GM12865 (cell line): ENCODE measurements around the gene GABPB2.

Experiments
- DNase-seq: peaks from one replicate; pipeline ENCODE4 v3.0.0; 2010; ENCODE audit warnings: low read depth
- H3K4me3 ChIP-seq: 2 replicates; pipeline ENCODE4 v1.5.1; 2011; ENCODE audit warnings: mild to moderate bottlenecking, low read depth, low read length, control low read depth
- TF ChIP-seq, protein P1 (sequence below): IDR thresholded peaks from 2 replicates; pipeline ENCODE4 v1.5.1; 2011; ENCODE audit warnings: low read length, control low read depth, low read depth, inconsistent platforms; ENCODE audit not compliant: insufficient read depth; ENCODE audit errors: missing control alignments

GABPB2 gene

DNA sequence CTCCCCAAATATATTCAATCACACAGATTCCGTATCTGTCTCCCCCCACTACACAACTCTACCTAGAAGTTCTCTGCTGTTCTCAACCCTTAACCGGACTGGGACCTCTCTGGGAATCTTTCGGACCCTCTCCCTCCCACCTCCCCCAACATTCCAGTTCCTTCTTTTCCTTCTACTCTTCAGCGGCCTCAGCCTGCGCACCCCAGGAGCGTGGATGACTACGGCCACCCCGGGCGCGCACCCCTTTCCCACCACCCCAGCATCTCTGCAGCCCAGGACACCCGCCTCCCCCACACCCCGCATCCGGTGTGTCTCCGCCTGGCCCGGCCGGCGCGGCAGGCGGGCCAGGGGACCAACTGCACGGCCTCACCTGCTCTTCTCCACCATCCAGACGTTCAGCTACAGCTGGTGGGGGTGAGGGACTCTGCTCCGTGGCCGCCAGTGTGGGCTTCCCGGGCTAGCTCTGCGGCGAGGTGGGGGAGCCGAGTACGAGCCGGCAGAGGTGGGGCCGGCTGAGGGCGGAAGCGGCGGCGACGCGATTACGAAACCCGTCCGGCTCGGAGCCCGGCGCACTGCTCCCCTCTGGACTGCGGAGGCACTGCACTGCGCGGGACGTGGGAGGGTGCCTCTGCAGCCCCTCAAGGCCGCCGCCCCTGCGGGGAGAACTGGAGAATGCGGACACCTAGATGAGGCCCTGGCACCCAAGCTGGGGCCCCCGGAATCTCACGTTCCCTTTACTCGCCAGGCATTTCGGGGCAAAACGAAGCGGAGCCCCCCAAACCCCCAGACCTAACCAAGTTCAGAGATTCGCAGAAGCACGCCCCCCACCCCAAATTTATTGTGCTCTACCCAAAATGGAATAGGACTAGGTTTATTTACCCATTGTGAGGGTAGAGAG is 11.2 kb upstream of the GABPB2 start, which contains the start of gene CDC42SE1:
CDC42SE1 (minus strand) TSS at position 514 of the 898 bp plus-strand sequence. CDS start 3,892 bp downstream, outside the sequence.
- TF ChIP-seq, protein P1, sequence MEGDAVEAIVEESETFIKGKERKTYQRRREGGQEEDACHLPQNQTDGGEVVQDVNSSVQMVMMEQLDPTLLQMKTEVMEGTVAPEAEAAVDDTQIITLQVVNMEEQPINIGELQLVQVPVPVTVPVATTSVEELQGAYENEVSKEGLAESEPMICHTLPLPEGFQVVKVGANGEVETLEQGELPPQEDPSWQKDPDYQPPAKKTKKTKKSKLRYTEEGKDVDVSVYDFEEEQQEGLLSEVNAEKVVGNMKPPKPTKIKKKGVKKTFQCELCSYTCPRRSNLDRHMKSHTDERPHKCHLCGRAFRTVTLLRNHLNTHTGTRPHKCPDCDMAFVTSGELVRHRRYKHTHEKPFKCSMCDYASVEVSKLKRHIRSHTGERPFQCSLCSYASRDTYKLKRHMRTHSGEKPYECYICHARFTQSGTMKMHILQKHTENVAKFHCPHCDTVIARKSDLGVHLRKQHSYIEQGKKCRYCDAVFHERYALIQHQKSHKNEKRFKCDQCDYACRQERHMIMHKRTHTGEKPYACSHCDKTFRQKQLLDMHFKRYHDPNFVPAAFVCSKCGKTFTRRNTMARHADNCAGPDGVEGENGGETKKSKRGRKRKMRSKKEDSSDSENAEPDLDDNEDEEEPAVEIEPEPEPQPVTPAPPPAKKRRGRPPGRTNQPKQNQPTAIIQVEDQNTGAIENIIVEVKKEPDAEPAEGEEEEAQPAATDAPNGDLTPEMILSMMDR = peak; percentile 78

DNA sequence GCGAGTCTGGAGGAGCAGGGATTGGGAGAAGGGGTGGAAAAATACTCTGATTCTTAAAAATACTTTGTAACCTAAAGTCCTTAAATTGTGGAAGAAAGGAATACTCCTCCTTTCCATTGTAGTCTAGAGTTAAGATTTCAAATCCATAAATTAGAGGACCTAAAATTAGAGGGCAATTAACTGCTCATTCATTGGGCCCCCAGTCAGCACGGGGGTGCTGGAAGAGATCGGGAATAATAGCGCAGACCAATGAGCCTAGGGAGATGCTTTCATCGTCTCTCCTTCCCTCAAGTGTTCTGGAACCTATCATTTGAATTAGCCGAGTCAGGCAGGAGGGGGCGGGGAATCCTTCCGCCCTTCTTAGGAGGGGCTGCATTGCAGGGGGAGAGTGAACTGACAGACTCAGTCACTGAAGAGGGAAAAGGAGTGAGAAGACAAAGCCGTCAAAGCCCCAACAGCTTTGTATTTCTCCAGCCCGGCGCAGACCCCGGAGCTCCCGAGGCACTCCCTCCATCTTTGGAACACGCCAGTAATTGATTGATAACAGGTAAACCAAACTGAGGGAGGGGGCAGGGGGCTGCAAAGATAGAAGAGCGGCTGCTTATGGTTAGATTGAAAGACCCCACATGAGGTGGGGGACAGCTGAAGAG is 10.4 kb upstream of the GABPB2 start, which contains the start of gene MLLT11:
MLLT11 (plus strand) TSS at position 391 of the 650 bp plus-strand sequence. CDS start 6,828 bp downstream, outside the sequence.
- H3K4me3 ChIP-seq = peak within 1 kb of the TSS; percentile 92
- TF ChIP-seq, protein P1 = no peak
- no peak for DNase-seq

More for the DNA sequence above, 11.2 kb upstream of the GABPB2 start, which contains the start of gene CDC42SE1:
- peak within 1 kb of the TSS; percentile 92 for H3K4me3 ChIP-seq
- peak; percentile 93 for DNase-seq

DNA sequence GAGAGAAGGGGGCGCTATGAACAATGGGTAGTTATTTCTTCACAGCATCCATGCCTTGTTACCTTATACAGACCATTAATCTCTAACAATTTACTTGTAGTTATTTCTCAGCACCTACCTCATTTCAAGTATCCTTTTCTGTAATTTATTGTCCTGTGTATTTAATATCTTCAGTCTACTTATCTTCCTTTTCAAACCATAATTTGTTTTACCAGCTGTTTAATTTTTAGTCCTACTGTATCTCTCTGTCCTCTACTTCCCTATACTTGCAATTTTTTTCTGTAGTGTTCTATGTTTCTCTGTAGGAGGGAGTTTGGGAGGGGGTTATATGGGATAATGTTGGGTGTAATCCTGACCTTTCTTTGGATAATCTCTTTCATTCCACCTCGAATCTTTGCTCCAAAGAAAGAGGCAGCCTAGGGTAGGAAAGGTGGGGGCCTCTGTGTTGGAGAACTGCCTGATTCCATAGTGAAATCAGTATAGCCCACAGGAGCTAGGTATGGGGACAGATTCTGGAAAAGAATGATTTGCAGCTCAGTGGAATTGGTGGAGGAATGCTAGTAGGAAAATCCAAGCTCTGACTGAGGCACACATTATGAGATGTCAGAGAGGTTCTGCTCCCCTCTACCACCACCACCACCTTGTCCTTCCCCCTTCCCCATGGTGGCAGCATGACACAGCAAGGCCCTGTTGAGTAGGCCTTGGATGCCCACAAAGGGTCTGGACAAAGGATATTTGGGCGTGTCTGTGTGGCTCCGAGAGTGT is 9.7 kb upstream of the GABPB2 start:
- DNase-seq = no peak
- H3K4me3 ChIP-seq = peak overlapping the region; percentile 92
- TF ChIP-seq, protein P1 = no peak

DNA sequence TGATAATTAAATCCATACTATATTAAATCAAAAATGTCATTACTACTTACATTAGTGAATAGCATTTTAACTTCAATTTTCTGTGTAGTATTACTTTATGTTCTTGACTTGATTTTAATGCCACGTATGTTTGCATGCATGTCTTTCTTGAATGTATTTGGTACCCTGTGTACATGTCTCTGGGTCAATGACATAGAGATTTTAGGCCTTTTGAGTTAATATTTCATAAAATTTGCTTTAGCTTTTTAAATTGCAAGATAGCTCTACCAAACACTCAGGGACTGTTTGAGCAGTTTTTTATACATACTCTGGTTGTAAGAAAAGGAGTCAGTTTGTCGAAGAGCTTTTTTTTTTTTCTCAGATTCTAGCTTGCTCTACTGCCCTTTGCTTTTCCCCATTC is 8.9 kb upstream of the GABPB2 start:
- H3K4me3 ChIP-seq = no peak overlapping the region
- DNase-seq = no peak
- TF ChIP-seq, protein P1 = no peak

DNA sequence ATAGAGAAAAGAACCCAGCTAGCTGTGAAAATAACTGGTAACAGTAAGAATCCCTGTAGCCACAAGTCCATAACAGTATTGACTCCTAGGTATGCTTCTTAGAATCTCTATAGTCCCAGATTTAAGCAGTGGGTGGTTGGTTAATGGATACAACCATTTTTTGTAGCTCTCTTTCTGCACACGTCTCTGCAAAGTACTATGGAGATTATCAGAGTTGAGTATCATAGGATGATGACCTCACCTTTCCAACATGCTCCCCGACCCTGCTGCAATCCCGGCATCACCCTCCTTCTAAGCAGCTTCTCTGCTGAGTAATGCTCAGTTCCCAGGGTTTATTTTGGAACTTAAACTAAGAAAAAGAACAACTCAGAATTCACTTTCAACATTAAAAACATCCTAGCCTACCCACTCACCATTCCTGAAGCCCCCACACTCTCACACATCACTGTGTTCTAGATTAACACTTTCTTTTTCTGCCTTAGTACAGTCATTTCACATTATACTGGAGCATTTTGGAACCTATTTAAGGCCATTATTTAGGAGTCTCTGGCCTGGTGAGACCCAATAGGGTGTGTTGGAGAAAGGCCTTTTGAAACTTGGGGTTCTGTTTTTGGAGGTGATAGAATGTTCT is 7.7 kb upstream of the GABPB2 start:
- TF ChIP-seq, protein P1 = no peak
- H3K4me3 ChIP-seq = no peak overlapping the region
- no peak for DNase-seq

DNA sequence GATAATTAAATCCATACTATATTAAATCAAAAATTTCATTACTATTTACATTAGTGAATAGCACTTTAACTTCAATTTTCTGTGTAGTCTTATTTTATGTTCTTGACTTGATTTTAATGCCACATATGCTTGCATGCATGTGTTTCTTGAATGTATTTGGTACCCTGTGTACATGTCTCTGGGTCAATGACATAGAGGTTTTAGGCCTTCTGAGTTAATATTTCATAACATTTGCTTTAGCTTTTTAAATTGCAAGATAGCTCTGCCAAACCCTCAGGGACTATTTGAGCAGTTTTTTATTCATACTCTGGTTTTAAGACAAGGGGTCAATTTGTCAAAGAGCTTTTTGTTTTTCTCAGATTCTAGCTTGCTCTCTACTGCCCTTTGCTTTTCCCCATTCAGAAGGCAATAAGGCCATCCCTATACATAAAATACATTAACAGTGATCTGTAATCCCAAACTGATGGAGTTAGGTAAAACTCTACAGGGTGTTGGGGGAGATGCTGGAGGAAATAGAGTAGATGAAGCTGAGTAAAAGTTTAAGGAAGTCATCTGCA is 5.4 kb upstream of the GABPB2 start:
- no peak for DNase-seq
- TF ChIP-seq, protein P1 = no peak
- no peak overlapping the region for H3K4me3 ChIP-seq
